HG02610 (cell line): ENCODE measurements around the gene KIF1A.

ENCODE experiments used
- ATAC-seq: cut with Tn5 transposase; IDR thresholded peaks from one replicate; pipeline ENCODE4 v1.9.1; 2021; ENCODE audit warnings: mild to moderate bottlenecking, moderate library complexity; ENCODE audit not compliant: unreplicated experiment

The KIF1A gene

GRCh38 chr2:240819126-240819857 lies 727 bp downstream of the KIF1A start:
- no peak for ATAC-seq

- ATAC-seq = no peak
Measured at GRCh38 chr2:240818293-240819125, 1.5 kb downstream of the KIF1A start.

- no peak for ATAC-seq
Measured at GRCh38 chr2:240817496-240818292, 2.3 kb downstream of the KIF1A start.

DNA sequence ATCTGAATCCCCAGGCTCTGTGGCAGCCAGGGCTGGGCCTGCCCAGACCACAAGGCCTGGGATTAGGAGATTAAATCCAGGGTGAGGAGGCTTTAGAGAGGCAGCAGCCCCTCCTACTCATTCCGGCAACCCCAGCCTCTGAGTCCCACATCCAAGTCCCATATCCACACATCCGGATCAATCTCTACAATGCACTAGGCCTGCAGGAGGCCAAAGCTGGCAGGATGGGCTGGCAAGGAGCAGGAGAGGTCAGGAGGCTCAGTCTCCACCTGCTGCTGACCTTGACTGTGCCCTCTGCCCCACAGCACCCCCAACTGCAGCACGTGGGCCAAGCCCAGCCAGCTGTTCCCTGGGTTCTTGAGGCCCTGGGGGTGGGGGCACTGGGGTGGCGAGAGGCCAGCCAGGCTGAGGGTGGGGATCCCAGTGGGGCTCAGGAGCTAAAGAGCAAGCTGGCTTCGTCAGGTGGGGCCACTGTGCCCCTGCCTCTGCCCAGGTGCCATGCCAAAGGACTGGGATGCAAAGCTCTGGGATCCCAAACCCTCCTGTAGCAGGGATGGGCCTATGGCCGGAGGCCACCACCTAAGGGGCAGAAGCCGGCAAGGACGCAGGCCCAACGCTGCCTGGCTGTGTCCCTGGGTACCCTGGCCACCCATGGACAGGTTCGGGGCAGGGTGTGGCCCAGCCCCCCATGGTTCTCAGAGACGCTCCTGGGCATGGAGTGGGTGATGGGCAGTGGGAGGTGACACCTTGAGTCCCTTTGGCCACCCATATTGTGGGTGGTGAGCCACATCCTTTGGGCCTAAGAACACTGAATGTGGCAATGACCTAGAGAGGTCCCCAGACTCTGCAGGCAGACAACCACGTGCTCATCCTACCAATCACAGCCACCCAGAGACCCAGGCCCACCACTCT lies 3.2 kb downstream of the KIF1A start:
- ATAC-seq = no peak

GRCh38 chr2:240815761-240816583 lies 4.0 kb downstream of the KIF1A start:
- ATAC-seq = no peak

- no peak for ATAC-seq
Measured at GRCh38 chr2:240814946-240815760, 4.9 kb downstream of the KIF1A start.

DNA sequence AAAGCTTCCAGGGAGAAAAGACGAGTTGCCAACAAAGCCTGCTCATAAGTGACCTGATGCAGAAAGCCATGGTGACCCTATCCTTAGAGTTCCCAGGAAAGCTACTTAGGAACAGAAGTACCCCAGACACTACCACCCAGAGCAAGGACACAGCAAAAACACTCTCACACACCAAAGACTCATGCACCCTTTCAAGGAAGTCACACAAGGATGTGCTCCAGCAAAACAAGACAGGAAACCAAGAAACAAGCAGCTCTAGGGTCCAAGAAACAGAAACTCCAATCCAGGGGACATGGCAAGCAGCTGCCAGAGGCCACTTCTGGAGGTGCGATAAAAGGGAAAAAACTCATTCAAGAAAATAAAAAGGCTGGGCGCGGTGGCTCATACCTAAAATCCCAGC lies 5.7 kb downstream of the KIF1A start:
- ATAC-seq = no peak

DNA sequence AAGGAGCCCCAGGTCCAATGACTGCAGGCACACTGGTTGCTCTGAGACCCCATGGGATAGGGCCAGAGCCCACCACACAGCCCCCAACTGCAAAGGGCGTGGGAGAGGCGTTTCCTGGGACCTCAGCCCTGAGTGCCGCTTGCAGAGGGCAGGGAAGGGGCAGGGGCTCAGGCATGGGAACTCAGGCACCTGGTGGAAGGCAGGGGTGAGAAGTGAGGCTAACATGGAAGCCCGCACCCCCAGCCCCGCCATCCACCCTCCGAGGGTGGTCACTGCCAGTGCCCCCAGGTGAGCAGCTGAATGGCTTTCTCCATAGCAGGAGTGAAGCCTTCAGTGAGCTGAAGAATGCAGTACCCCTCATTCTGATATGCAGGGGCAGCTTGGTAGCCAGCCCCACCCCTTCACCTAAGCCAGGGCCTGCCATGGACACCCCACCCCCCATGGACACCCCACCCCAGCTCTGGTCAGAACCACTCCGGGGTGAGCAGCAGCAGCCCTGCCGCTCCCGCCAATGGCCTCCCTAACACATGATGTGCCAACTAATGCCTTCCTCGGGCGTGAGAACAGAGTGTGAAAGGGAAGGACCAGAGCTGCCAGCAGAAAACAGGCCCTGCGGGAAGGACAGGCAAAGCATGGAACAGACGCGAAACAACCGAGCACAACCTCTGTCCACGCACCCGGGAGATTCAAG lies 6.6 kb downstream of the KIF1A start:
- no peak for ATAC-seq

DNA sequence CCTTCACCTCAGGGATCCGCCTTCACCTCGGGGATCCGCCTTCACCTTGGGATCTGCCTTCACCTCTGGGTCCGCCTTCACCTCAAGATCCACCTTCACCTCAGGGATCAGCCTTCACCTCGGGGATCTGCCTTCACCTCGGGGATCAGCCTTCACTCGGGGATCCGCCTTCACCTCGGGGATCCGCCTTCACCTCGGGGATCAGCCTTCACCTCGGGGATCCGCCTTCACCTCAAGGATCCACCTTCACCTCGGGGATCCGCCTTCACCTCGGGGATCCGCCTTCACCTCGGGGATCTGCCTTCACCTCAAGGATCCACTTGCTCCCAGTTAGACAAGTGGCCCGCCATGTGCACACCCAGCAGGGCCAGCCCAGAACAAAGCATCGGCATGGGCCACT lies 7.3 kb downstream of the KIF1A start:
- ATAC-seq = no peak

GRCh38 chr2:240812301-240812680 lies 7.7 kb downstream of the KIF1A start:
- ATAC-seq = no peak

GRCh38 chr2:240811346-240812300 lies 8.4 kb downstream of the KIF1A start:
- ATAC-seq = no peak

DNA sequence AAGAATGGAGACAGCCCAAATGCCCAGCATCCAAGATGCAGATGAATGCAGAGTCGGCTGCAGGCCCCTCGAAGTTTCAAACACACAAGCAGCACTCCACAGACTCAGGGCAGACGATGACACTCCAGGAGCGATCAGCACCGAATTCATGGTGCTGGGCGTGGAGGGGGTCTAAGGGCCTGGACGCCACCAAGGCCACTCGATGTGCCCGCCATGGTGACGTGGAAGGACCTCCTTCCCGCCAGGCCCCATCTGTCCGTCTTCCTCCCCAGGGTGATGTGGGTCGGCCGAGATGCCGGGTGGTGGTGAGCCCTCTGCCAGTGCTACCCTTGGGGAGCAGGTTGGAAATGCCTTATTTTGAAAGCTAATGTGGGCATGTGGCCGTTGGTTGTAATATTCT lies 9.4 kb downstream of the KIF1A start:
- no peak for ATAC-seq

- no peak for ATAC-seq
Measured at GRCh38 chr2:240810199-240810598, 9.8 kb downstream of the KIF1A start.

GRCh38 chr2:240809276-240809675 lies 10.7 kb downstream of the KIF1A start:
- ATAC-seq = no peak

DNA sequence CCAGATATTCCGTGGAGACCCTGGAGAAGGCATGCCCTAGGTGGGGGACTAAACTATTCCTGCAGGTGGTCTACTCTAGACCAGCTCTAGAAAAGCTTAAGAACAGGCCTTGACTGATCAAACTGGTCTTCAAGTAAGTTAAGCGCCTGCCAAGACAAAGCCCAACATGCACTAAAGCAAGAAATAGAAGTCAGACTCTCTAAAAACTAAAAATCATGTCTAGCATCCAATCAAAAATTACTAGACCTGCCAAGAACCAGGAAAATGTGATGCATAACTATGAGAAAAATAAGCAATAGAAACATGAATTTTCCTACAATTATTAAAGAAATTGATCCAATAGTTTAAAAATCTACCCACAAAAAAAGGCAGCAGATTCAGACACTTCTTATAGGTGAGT lies 13.6 kb downstream of the KIF1A start:
- ATAC-seq = no peak

- ATAC-seq = no peak
Measured at GRCh38 chr2:240806006-240806405, 14.0 kb downstream of the KIF1A start.

GRCh38 chr2:240803191-240803590 lies 16.8 kb downstream of the KIF1A start:
- no peak for ATAC-seq
